KBM-7 (cell line): ENCODE data around the gene RSAD2.
"Not testable (repeated sequence)": the region's sequence is repeated elsewhere in the genome, so short reads cannot be mapped to it uniquely, and the experiment has no call there.

Experiments
- DNase-seq: peaks from one replicate; pipeline ENCODE4 v3.0.0-alpha.2; 2015
- in situ Hi-C: fragments of 300-500 bp; cut with MboI; formaldehyde crosslinking; loops from 2 replicates; pipeline ENCODE4 v1.14.3; 2020; ENCODE audit warnings: low sequenced_read_pairs, low pct_unique_long_range_greater_than_20kb, mixed read lengths

The RSAD2 gene, protein sequence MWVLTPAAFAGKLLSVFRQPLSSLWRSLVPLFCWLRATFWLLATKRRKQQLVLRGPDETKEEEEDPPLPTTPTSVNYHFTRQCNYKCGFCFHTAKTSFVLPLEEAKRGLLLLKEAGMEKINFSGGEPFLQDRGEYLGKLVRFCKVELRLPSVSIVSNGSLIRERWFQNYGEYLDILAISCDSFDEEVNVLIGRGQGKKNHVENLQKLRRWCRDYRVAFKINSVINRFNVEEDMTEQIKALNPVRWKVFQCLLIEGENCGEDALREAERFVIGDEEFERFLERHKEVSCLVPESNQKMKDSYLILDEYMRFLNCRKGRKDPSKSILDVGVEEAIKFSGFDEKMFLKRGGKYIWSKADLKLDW

DNA sequence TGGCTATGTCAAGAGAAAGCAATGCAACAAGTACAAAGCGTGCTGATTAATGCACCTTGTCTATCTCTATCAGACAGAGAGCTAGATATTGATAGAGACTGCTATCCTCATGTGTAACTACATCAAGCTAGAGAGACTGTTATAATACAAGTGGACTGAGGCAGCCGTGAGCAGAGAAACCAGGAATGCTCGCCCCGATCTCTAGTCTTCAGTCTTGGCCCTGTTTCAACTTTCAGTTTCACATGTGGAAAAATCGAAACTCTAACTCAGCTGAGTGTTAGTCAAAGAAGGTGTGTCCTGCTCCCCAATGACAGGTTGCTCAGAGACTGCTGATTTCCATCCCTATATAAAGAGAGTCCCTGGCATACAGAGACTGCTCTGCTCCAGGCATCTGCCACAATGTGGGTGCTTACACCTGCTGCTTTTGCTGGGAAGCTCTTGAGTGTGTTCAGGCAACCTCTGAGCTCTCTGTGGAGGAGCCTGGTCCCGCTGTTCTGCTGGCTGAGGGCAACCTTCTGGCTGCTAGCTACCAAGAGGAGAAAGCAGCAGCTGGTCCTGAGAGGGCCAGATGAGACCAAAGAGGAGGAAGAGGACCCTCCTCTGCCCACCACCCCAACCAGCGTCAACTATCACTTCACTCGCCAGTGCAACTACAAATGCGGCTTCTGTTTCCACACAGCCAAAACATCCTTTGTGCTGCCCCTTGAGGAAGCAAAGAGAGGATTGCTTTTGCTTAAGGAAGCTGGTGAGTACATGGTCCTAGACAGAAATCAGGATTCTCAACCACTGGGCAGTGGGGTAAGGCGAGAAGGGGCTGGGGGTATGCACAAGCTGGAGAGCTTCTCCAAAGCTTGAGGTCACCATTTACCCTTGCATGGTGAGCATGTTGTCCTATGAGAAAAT lies at the start of gene RSAD2:
Gene RSAD2, plus strand, starts transcription at position 376 of the 903 bp plus-strand sequence. Its CDS starts 24 bp downstream, at position 400.
- in situ Hi-C loops = no loop called here
- DNase-seq = peak; percentile 72

DNA sequence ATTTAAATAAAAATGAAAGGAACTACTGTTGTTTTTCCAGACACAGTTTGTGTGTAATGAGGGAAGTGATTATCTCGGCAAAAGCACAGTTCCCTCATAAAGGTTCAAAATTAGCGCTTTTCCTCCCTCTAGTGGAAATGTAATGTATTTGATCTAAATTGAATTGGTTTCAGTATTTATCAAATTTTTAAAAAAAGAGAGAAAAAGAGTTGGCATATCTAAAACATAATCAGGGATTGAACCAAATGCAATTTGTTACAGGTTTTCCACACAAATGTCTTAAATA lies 49.3 kb upstream of the RSAD2 start:
- in situ Hi-C loops = no loop called here
- DNase-seq = peak; percentile 51

DNA sequence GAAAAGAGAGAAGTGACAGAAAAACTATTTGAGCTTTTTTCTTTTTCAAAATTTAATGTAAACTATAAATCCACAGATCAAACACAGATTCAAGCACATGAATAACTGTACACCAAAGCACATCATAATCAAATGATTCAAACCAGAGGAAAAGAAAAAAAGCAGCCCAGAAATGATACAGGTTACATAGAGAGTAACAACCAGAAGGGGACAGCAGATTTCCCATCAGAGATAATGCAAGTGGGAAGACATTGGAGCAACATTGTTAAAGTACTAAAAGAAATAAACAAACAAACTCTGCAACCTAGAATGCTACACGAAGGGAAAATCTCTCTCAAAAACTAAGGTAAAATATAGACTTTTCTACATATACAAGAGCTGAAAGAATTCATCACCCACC lies 46.3 kb upstream of the RSAD2 start:
- in situ Hi-C loops = no loop called here
- DNase-seq = no peak

DNA sequence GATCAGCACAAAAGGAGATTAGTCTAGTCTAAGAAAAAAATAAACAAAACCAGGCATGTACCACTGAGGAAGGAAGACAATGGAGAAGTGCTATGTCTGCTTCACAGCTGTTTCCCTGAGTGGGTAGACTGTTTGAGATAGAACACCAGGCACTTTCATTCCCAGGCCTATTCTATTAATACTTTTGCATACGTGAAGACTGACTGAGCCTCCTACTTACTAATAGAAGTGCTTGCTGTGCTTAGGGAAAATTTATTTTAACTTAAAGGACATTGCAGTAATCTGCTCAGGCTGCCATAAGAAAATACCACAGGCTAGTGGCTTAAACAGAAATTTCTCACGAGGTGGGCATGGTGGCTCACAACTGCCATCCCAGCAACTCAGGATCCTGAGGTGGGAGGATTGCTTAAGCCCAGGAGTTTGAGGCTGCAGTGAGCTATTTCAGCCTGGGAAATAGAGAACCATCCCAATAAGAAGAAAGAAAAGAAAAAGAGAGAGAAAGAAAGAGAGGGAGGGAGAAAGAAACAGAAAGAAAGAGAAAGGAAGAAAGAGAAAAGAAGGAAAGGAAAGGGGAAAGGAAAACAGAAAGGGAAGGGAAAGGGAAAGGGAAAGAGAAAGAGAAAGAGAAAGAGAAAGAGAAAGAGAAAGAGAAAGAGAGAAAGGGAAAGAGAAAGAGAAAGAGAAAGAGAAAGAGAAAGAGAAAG lies 44.8 kb upstream of the RSAD2 start:
- no peak for DNase-seq
- in situ Hi-C loops = no loop called here

DNA sequence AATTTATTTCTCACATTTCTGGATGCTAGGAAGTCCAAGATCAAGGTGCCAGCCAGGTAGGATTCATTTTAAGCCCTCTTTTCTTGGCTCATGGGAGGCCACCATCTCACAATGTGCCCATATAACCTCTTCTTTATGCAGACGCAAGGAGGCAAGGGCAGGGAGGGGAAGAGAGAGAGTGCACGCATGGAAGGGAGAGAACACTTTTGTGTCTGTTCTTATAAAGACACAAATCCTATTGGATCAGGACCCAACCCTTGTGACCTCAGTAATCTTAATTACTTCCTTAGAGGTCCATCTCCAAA lies 44.3 kb upstream of the RSAD2 start:
- no peak for DNase-seq
- in situ Hi-C loops = no loop called here

DNA sequence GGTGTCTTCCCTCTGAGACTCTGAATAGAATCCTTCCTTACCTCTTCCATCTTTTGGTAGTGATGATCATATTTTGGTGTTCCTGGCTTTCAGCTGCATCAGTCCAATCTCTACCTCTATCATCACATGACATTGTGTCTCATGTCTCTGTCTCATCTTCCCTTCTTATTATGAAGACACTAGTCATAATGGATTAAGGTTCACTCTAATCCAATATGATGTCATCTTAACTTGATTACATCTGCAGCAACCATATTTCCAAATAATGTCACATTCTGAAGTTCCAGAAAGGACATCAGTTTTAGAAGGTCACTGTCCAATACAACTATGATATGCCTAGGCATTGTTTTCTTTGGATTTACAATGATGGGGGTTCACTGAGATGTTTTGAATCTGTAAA lies 43.4 kb upstream of the RSAD2 start:
- DNase-seq = no peak
- in situ Hi-C loops = no loop called here

DNA sequence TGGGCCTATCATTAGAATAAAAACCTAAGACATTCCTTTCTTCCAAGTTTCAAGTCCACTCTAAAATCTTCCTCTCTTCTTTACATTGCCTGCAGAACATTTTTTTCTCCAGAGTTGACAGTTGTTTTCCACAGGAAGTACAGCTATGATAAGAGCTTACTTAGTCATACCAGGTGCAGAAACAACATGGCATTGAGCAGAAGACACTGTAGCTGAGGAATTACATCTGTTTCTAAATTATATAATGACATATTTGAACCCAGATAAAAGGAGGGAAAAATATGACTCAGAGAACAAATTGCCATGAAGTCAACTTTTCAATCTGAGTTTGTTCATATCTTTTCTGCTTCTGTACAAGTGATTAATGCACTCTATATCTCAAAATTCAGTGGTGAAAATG lies 42.1 kb upstream of the RSAD2 start:
- no peak for DNase-seq
- in situ Hi-C loops = no loop called here

DNA sequence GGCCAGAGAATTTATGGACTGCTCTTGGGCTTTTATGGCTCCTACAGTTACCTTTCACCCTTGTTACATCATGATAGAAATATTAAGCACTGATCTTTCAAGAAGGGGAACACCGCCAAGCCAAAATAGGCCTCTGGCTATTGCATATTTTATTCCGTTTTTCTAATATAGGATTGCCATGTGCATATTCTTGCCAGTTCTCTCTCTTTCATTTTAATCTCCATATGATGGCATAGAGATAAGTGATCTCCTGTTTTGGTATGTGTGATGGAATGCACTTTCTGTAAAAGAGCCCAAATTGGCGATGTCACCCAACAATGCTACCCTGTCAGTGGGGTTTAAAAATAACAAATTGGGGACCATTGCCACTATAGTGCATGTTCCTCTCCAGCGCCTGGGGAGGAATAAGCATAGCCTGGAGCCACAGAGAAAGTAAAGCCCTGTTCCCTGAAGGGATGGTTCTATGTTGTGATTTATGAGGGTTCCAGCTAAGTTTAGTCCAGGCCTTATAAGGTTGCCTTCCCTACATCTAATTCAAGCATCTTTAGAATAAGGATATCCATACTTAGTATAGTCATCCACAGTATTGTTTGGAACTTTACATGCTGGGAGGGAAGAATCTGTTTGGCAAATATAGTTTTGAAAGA lies 38.8 kb upstream of the RSAD2 start:
- in situ Hi-C loops = no loop called here
- no peak for DNase-seq

DNA sequence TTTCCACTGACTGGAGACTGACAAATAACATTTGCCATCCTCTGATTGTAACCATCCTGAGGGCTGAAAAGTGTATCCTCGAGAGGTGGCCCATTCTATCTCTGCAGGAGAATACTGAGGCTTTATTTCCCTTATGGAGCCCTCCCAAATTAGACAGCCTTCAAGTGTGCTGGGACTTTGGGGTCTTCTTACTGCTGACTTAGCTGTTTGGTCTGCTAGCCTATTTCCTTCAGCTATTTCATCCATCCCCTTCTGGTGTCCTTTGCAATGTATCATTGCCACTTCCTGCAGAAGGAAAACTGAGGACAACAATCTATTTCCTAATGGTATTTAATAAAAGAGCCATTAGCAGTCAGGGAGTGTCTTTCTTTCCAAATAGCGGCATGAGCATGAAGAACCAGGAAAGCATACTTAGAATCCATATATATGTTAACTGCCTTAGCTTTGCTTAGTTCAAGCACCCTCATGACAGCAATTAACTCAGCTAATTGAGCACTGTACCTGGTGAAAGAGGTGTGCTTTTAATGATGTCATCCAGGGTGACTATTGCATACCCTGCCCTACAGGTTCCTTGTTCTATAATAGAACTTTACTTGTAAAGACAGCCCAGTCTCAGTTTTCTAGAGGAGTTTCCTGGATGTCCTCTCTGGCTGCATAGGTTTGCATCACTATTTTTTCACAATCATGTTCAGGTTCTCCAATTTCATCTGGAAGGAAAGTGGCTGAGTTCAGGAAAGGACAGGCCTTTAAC lies 35.9 kb upstream of the RSAD2 start:
- DNase-seq = no peak
- in situ Hi-C loops = no loop called here

DNA sequence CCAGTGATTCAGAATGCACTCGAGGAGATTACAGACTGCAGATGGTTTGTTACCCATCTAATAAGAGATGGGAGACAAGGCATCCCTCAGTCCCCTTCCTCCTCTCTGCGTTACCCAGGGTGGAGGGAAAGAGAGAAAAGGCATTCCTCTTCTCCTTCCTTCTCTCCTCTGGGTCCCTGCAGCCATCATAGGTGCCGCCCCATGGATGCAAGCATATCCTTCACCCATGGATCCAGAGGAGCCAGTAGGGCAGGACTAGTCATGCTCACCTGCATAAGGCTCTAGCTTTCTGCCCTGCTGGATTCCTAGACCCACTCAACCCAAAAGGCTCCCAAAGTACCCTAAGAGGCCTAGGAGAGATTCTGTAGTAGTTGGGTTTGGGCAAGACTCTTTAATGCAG lies 32.3 kb upstream of the RSAD2 start:
- peak; percentile 54 for DNase-seq
- in situ Hi-C loops = no loop called here

DNA sequence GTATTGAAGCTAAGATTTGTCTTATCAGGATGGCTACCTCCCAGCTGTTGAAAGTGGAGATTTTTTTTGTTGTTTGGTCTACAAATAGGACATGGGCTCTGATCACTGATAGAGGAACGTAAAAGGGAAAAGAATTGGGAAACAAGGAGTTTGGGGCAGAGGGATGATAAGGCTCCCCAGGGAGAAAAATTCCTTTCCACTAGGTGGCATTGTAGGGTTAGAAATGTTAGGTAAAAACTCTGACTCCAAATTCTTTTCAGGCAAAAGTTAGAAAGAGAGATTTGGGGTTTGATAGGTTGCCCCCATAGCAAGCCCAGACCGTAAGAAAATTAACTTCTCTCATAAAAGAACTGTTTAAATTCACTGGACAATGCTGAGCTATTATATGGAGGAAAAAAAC lies 31.7 kb upstream of the RSAD2 start:
- peak; percentile 52 for DNase-seq
- in situ Hi-C loops = no loop called here

DNA sequence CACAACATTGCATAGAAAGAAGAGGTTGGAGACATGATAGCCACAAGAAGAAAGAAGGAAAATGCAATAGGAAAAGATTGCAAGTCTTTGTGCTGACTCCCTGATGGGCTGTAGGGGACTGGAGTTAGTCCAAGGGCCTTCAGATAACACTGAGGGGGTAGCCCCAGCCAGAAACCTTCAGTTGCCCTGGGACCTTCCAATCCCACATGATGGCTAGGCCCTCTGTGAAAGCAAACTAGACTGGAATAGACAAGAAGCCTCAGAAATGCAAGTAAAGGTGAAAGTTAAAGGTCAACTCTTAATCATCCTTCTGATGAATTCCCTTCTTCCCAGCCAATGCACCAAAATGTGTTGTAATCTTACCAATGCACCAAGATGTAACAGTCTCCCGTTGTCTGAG lies 31.0 kb upstream of the RSAD2 start:
- DNase-seq = no peak

DNA sequence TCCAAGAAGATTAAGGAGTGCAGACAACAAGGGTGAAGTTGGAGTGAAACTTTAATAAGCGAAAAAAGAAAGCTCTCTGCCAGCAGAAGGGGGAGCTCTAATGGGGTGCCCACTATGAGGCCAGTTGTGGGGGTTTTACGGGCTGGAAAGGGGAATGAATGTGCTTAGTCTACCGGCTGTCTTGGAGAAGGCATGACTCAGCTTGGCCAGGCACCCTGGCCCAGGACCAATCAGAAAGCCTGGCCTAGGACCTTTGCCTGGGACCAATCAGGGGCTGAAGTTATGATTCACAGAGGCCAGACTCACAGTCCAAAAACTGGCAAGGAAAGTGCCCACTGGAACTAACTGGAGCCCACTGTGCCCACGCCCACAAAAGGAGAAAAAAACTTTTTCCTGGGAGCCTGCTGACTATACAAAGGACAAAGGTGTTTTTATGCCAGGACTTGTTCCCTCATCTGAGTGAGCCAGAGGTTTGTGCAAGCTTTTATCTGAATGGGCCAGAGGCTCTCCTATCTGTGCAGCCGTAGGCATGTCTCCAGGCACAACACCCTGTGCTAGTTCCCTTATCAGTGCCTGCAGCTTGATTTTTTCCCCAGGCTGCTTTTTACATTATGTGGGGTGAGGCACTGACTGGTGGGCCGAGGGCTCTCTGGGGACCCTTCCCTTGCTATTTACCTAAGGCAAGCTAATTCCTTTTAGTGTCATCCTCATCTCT lies 30.5 kb upstream of the RSAD2 start:
- in situ Hi-C loops = no loop called here
- no peak for DNase-seq

More for the DNA sequence above, 31.0 kb upstream of the RSAD2 start:
- in situ Hi-C loops = no loop called here

DNA sequence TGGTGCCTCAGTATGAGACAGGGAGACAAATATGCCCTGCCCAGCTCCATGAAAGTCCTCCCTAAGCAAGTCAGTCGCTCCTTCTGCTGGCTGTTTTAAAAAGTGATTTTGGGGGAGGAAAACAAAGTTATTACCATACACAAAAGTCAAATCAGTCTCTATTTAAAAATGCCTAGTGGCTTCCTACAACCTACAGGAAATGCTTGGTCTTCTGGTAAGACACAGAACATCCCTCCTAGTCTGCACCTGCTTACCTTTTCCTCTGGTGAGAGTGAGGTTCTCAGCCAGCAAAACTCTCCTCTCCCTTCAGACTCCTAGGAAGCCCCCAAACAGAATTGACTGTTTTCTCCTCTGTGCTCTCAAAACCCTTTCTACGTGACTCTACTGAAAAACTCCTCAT lies 25.4 kb upstream of the RSAD2 start:
- DNase-seq = no peak
- in situ Hi-C loops = no loop called here

DNA sequence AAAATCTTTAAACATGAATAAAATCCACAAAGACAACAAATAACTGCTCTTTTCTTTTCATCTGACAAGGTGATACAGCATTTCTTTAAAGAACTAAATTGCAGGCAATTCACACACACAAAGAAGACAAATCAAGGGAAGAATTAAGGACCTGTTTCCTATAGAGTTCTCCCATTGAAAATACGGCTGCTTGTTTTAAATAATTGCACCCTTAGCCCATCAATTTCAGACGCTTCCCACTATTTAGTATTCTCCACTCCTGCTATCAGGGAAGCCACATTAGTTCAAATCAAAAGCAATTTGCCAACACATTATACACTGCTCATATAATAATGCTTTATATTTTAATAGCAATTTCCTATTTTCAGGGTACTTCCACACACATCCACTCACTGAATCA lies 23.2 kb upstream of the RSAD2 start:
- DNase-seq = no peak
- in situ Hi-C loops = no loop called here

DNA sequence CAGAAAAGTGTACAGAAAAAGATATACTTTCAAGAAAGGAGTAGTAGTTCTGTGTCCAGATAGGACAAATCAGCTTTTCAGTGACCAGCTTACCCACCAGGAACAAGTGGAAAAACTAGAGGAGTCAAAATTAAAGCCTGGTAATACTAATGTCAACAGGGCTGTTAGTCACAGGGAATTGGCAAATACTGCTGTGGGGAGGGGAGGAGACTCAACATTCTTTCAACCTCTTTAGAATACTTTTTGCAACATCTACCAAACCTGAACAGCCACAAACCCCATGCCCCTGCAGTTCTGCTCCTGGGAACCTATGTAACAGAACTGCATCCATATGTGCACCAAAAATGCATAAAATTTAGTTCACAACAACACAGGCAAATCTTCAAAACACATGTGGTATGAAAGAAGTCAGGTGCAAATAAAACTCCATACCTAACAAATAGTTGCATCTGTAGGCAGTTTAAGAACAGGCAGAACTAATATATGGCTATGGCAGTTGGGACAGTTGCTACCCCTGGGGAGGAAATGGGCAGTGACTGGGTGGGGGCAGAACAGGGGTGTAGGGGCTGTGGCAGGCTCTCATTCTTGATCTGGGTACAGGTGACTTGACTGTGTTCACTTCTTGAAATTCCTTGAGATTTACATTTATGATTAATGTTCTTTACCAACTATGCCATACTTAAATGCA lies 21.6 kb upstream of the RSAD2 start:
- in situ Hi-C loops = no loop called here
- DNase-seq = no peak

DNA sequence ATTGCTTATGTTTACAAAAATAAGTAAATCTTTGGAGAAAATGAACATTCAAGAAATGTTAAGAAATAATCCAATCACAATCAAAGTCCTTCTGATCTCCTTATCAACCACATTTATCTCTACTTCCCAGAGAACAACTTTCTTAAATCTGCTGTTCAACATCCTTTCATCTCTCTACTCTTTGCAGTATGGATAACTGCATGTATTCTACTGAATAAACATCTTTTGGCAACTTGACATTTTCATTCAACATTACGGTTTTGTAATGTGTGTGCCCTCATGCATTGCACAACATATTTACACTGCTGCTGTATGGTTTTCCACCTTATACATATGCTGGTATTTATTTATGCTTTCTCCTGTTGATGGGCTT lies 21.0 kb upstream of the RSAD2 start:
- in situ Hi-C loops = no loop called here
- DNase-seq = no peak

DNA sequence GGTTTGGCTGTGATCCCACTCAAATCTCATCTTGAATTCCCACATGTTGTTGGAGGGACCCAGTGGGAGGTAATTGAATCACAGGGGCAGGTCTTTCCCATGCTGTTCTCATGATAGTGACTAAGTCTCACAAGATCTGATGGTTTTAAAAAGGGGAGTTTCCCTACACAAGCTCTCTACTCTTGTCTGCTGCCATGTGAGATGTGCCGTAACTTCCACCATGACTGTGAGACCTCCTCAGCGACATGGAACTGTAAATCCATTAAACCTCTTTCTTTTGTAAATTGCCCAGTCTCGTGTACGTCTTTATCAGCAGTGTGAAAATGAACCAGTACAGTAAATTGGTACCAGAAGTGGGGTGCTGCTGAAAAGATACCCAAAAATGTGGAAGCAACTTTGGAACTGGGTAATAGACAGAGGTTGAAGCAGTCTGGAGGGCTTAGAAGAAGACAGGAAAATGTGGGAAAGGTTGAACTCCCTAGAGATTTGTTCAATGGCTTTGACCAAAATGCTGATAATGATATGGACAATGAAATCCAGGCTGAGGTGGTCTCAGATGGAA lies 19.0 kb upstream of the RSAD2 start:
- in situ Hi-C loops, DNase-seq: not testable (repeated sequence)
